Left lung (tissue), 10 donors: ENCODE results near the gene DHRSX. TPM values are rescaled to one million over a fixed set of nuclear protein-coding genes. Genes with fewer than 3 reads are reported as not detected.
"Not testable (repeated sequence)": the region's sequence is repeated elsewhere in the genome, so short reads cannot be mapped to it uniquely, and the experiment has no call there.

ENCODE experiments used
- ATAC-seq: fragments of 200-7000 bp; cut with Tn5 transposase; one replicate; pipeline ENCODE4 v1.9.1; 2020; ENCODE audit warnings: moderate library complexity
- DNase-seq, 4 donors: peaks; one replicate each; pipeline ENCODE4 v3.0.0-alpha.2; 2013 to 2020
- H3K27ac ChIP-seq, 2 donors: fragments of 200-600 bp; sonication (generic) in 1 of 2; one replicate each; pipeline versions ENCODE4 v1.5.0 to v1.8.0; 2020 to 2021
- H3K27me3 ChIP-seq, 2 donors: fragments of 200-600 bp; sonication (generic) in 1 of 2; one replicate each; pipeline versions ENCODE4 v1.5.0 to v1.8.0; 2020 to 2021
- H3K36me3 ChIP-seq, 2 donors: fragments of 200-600 bp; sonication (generic) in 1 of 2; one replicate each; pipeline versions ENCODE4 v1.5.0 to v1.8.0; 2020 to 2021
- H3K4me1 ChIP-seq, 2 donors: fragments of 200-600 bp; one replicate each; pipeline ENCODE4 v1.8.0; 2021
- H3K4me3 ChIP-seq, 2 donors: fragments of 200-600 bp; sonication (generic) in 1 of 2; one replicate each; pipeline versions ENCODE4 v1.5.0 to v1.8.0; 2020 to 2021; ENCODE audit warnings: mild to moderate bottlenecking in 1 of 2
- H3K9me3 ChIP-seq, 2 donors: fragments of 200-600 bp; sonication (generic) in 1 of 2; one replicate each; pipeline versions ENCODE4 v1.5.0 to v1.8.0; 2020 to 2021
- intact Hi-C, 2 donors: fragments of 100-400 bp; cut with DNase I; formaldehyde crosslinking; loops; one replicate each; pipeline versions ENCODE4 v1.11.2 to v1.14.2; 2022
- polyA plus RNA-seq, 6 donors: library from polyadenylated mRNA; unstranded; fragments of 120-200 nt; gene quantifications; one replicate each; pipeline ENCODE4 v1.2.1, GENCODE V29; 2013; ENCODE audit not compliant: insufficient read length in 6 of 6
- total RNA-seq, 2 donors: library from RNA; stranded (reverse); fragmentation: NEBNext Ultra II Directional; extraction: Animal tissue kit (Norgen Biotek cat#: 25700); gene quantifications; one replicate each; pipeline ENCODE4 v1.2.1, GENCODE V29; 2021
- TF ChIP-seq, protein P1 (sequence below), 2 donors: fragments of 200-600 bp; sonication (generic) in 1 of 2; IDR thresholded peaks; one replicate each; pipeline versions ENCODE4 v1.5.0 to v1.8.0; 2021; ENCODE audit warnings: antibody characterized with exemption in 2 of 2
- donor health status: DM: no; HTN: yes; CAD: no.
- donor health status: DM: no; HTN: no; CAD: no.

Gene DHRSX
- total and polyA plus RNA-seq, 8 donors: 20.2 to 31.5 (median 26.8) TPM

DNA sequence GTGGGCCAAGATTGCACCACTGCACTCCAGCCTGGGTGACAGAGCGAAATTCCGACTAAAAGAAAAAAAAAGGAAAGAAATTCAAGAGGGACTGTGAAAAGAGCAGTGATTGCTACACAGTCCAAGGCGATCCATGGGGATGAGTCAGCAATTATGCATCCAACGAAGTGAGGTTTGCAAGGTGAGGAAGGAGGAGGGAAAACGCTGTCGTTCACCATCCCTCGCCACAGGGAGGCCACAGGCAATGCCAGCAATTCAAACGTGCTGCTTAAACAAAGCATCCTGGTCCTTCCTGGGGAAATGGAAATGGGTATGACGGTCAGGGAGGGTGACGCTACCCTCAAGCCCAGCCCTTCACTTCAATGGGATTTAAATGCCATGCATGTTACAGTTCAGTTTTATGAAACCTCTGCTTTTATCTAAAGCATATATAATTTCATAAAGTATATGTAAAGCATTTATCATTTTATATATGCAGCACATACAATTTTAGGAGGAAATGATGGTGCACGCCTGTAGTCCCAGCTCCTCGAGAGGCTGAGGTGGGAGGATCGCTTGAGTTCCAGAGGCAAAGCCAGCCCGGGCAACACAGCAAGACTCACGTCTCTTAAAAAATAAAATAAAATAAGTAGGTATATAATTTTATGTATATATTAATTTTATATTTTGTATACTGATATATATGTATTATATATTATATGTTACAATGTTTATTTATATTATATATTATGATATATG lies 108.7 kb downstream of the DHRSX start:
- intact Hi-C loops: no loop called here
- TF ChIP-seq, protein P1, sequence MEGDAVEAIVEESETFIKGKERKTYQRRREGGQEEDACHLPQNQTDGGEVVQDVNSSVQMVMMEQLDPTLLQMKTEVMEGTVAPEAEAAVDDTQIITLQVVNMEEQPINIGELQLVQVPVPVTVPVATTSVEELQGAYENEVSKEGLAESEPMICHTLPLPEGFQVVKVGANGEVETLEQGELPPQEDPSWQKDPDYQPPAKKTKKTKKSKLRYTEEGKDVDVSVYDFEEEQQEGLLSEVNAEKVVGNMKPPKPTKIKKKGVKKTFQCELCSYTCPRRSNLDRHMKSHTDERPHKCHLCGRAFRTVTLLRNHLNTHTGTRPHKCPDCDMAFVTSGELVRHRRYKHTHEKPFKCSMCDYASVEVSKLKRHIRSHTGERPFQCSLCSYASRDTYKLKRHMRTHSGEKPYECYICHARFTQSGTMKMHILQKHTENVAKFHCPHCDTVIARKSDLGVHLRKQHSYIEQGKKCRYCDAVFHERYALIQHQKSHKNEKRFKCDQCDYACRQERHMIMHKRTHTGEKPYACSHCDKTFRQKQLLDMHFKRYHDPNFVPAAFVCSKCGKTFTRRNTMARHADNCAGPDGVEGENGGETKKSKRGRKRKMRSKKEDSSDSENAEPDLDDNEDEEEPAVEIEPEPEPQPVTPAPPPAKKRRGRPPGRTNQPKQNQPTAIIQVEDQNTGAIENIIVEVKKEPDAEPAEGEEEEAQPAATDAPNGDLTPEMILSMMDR (IDR thresholded peaks at IDR 0.05): no peak
- no peaks in the 10 kb centered on the region for H3K27me3 ChIP-seq
- DNase-seq (no peak), ATAC-seq (no peak)
- peaks cover 0 to 22% of the 10 kb centered on the region in 2 donors for H3K36me3 ChIP-seq
- peaks cover 0 to 9% of the 10 kb centered on the region in 2 donors for H3K9me3 ChIP-seq
- no peaks in the 10 kb centered on the region for H3K4me1 ChIP-seq
- no peak overlapping the region for H3K4me3 ChIP-seq
- no peak overlapping the region for H3K27ac ChIP-seq

DNA sequence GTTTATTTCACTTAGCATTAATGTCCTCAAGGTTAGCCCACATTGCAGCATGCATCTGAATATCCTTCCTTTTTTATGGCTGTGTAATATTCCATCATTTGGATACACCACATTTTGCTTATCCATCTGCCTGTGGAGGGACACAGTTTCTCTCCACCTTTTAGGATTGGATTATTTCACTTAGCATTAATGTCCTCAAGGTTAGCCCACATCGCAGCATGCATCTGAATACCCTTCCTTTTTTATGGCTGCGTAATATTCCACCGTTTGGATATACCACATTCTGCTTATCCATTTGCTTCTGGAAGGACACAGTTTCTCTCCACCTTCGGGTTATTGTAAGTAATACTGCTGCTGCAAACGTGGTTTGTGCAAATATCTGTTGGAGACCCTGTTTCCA lies 110.0 kb downstream of the DHRSX start:
- DNase-seq (no peak), ATAC-seq (no peak)
- Histone ChIP-seq H3K27ac (no peak overlapping the region), H3K4me3 (no peak overlapping the region), H3K27me3 (no peaks in the 10 kb centered on the region), H3K36me3 (peaks cover 0 to 22% of the 10 kb centered on the region in 2 donors), H3K4me1 (no peaks in the 10 kb centered on the region), H3K9me3 (peaks cover 0 to 9% of the 10 kb centered on the region in 2 donors)
- intact Hi-C loops: no loop called here
- TF ChIP-seq, protein P1 (IDR thresholded peaks at IDR 0.05): no peak

DNA sequence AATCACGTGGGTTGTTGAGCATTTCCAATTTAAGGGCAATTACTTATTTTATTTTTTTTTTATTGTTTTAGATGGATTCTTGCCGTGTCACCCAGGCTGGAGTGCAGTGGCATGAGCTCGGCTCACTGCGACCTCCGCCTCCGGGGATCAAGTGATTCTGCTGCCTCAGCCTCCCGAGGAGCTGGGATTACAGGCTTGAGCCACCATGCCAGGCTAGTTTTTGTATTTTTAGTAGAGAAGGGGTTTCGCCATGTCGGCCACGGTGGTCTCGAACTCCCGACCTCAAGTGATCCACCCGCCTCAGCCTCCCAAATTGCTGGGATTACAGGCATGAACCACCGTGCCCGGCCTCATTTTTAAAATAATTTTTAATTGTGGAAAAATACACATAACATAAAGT lies 111.0 kb downstream of the DHRSX start:
- intact Hi-C loops, H3K4me3 ChIP-seq, H3K27ac ChIP-seq, ATAC-seq, H3K9me3 ChIP-seq, DNase-seq, H3K27me3 ChIP-seq, H3K4me1 ChIP-seq: not testable (repeated sequence)
- peaks cover 0 to 22% of the 10 kb centered on the region in 2 donors for H3K36me3 ChIP-seq

DNA sequence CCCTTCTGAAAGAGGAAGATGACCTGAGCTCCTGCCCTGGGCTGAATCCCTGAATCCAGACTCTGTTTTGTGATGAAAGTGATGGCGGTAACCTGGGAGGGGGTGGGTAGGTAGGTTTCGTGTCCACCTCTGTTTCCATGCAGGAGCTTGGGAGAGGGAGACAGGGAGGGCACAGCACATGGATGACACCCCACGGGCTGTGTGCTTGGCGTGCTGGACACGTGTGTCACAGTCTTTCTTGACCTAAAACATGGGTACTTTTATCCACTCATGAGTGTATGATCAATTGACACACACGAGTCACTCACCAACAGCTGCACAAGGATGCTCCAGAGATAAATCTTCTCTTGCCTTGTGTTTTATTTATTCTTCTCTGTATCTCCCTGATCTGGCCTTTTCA lies 111.5 kb downstream of the DHRSX start:
- no peak for DNase-seq
- TF ChIP-seq, protein P1 (IDR thresholded peaks at IDR 0.05): no peak
- intact Hi-C loops: no loop called here
- Histone ChIP-seq H3K4me1 (no peaks in the 10 kb centered on the region), H3K27me3 (no peaks in the 10 kb centered on the region), H3K27ac (no peak overlapping the region), H3K9me3 (peaks cover 0 to 9% of the 10 kb centered on the region in 2 donors), H3K36me3 (peaks cover 0 to 22% of the 10 kb centered on the region in 2 donors), H3K4me3 (no peak overlapping the region)
- ATAC-seq: no peak

DNA sequence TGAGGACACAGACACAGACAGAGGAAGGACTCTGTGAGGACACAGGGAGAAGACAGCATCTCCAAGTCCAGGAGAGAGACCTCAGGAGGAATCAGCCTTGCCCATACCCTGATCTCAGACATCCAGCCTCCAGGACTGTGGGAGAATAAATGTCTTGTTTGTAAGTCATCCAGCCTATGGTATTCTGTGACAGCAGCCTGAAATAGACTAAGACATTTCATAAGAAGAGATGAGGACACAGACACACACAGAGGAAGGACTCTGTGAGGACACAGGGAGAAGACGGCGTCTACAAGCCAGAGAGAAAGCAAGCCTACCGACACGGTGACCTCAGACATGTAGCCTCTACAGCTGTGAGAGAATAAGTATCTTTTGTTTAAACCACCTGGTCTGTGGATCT lies 112.1 kb downstream of the DHRSX start:
- H3K36me3 ChIP-seq: peaks cover 0 to 22% of the 10 kb centered on the region in 2 donors
- no peak overlapping the region for H3K27ac ChIP-seq
- DNase-seq: no peak
- peaks cover 0 to 9% of the 10 kb centered on the region in 2 donors for H3K9me3 ChIP-seq
- H3K4me1 ChIP-seq: no peaks in the 10 kb centered on the region
- no peak for ATAC-seq
- intact Hi-C loops: no loop called here
- H3K4me3 ChIP-seq: no peak overlapping the region
- H3K27me3 ChIP-seq: no peaks in the 10 kb centered on the region
- TF ChIP-seq, protein P1 (IDR thresholded peaks at IDR 0.05): no peak
